HG03571 (cell line): Measurements from ENCODE around the gene KCNAB2.

Experiments
- ATAC-seq: cut with Tn5 transposase; IDR thresholded peaks from one replicate; pipeline ENCODE4 v1.9.1; 2021; ENCODE audit not compliant: unreplicated experiment

Gene KCNAB2

DNA sequence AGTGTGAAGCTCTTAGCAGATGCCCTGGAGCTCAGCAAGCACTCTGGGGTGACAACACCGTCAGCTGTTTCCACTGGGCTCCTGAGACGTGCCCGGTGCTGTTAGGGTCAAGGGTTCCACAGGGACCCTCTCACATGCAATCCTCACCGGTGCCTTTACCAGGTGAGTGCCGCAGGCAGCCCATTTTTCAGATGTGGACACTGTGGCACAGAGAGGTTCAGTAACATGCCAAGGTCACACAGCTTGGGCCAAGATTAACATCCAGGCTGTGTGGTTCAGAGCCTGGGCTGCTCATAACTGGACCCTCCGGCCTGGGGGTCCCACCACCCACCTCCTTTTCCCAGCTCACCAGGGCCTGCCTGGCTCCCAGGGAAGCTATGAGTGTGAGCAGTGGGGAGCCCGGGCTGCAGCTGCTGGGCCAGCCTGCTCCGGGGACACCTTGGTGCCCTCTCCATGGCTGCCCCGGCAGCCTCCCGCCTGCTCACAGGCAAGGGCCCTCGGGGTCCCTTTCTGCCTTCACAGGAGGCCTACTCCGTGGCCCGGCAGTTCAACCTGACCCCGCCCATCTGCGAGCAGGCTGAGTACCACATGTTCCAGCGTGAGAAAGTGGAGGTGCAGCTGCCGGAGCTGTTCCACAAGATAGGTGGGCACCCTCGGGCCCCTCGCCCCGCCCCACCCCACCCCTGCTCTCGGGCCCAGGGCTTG lies 49.3 kb downstream of the KCNAB2 start:
- no peak for ATAC-seq

DNA sequence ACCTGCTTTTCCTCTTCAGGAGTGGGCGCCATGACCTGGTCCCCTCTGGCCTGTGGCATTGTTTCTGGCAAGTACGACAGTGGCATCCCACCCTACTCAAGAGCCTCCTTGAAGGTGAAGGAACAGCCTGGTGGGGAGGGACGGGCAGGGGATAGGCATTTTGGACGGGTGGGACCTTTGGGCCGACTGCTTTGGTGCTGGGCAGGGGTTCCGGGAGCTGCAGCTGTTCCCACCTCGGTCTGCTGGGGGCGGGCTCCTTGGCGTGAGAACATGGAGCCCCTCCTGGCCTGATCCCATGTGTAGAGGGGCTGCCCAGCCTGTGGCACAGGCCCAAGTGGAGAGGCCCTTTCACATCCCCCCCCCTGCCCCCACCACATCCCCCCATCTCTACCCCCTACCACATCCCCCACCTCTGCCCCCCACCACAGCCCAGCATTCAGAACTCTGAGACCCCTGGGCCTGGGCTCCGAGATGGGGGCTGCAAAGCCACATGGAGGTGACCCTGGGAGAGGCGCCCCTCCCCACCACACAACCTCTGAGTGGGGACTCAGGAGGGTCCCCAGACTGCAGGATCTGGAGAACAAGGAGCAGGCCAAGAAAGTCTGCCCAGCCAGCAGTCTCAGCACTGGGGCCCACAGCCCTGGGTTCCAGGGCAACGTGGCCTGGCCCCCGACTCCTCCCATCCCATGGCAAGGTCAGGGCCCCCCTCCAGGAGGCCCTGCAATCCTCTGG lies 50.0 kb downstream of the KCNAB2 start:
- ATAC-seq = no peak

DNA sequence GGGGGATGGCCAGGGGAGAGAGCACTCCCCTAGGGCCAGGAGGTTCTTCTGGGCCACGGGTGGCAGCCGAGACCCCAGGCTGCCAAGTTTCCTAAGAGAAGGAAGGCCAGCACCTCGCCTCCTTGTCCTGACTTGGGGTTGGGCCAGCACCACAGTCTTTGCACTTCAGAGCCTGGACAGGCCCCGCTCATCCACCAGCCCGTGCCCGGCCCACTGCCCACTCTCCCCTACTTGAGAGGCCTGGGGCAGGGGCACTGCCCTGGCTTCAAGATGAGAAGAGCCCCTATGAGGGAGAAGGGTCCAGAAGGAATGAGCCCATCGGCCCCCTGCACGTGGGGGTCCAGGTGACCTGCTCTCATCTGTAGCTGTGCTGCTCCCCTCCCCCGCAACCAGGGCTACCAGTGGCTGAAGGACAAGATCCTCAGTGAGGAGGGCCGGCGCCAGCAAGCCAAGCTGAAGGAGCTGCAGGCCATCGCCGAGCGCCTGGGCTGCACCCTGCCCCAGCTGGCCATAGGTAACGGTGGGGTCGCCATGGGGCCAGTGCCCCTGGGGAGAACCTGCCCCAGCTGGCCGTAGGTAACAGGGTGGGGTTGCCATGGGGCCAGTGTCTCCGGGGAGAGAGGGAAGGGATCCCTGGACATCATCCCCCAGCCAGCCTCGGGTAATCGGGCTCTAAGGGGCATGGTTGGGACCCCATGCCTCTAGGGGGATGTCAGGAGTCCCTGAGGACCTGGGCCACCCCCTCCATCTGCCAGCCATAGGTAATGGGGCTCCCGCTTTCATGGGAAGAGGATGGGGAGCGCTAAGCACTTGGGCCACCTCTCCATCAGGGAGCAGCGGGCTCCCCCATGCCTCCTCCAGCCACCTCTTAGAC lies 50.8 kb downstream of the KCNAB2 start:
- no peak for ATAC-seq

DNA sequence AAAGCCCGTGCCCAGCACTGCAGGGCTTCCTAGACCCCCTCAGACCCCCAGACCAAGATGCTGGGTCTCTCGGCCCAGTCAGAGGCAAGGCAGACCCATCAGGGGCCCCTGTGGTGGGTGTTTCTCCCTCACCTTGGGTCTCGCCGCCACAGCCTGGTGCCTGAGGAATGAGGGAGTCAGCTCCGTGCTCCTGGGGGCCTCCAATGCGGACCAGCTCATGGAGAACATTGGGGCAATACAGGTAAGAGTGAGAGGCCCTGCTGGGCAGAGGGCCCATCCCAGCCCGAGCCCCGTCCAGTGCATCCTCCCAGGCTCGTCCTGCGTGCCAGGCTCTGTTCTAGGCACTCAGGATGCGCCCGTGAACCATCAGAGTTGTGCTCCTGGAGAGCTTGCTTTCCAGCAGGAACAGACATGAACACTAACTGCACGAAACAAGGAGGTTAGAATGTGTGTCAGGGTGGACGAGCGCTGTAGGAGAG lies 51.5 kb downstream of the KCNAB2 start:
- no peak for ATAC-seq

DNA sequence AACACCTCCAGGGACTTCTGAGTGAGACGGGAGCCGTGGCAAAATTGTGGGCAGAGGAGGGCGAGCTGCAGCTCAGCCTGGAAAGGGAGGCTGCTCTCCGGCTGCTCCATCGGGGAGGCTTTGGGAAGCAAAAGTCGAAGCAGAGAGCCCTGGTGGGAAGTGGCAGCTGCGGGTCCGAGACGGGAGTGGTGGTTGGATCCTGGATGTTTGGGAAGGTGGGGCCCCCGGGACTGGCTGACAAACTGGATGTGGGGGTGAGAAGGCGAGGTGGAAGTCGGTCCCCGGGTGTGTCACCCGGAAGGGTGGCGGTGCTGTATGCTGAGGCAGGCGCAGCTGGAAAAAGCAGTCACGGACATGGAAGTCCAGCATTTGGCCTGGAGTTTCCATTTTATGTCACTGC lies 52.1 kb downstream of the KCNAB2 start:
- no peak for ATAC-seq

DNA sequence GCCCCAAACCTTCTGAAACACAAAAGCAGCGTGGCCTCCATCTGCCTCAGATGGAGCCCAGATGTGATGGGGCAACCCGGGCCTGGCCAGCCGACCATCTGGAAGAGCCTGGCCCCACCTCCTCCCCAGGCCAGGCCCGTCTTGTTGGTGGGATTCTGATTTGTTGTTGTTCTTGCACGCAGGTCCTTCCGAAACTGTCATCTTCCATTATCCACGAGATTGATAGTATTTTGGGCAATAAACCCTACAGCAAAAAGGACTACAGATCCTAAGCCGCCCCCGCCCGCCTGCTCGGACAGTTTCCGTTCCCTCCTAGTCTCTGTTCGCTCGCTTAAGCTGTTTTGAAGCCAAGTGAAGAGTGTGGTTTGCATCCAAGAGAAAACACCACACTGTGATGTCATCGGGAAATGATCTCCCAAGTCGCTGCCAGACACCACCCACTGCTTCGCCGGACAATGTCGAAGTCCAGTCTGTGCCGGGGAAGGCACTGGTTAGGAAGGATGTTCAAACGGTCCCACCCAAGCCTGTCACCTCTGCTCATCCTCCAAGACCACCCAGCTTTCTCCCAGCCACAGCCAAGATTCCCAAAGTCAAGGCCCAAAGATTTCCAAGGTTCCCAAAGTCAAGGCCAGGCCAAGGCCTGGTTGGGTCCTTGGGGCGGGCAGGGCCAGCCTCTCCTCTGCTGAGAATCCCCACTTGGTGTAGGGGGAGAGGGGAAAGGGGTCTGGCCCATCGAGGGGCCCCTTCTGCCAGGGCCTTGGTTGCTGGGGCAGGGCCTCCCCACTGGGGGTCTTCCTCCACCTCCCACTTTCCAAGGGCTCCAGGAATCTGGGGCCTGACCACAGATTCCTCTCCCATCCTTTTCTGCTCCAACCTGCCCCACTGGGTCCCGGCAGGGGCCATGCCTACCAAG lies 52.9 kb downstream of the KCNAB2 start:
- no peak for ATAC-seq

DNA sequence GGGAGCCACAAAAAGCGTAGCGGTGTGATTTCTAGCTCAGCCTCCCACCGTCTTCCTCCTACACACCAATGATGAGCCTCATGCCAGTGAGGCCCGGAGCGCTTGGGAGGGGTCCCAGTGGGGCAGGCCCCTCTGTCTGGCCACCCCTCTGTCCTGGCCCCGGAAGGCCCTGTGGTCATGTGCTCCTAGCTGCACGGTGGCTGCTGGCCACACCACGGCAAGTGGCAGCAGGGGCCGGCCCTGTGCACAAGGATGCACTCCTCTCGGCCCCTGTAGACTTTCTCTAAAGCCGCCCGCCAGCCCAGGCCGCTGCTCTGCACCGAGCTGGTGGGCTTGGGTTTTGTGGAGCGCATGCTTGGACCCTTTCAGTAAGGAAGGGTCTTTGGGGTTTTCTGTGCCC lies 53.6 kb downstream of the KCNAB2 start:
- no peak for ATAC-seq

DNA sequence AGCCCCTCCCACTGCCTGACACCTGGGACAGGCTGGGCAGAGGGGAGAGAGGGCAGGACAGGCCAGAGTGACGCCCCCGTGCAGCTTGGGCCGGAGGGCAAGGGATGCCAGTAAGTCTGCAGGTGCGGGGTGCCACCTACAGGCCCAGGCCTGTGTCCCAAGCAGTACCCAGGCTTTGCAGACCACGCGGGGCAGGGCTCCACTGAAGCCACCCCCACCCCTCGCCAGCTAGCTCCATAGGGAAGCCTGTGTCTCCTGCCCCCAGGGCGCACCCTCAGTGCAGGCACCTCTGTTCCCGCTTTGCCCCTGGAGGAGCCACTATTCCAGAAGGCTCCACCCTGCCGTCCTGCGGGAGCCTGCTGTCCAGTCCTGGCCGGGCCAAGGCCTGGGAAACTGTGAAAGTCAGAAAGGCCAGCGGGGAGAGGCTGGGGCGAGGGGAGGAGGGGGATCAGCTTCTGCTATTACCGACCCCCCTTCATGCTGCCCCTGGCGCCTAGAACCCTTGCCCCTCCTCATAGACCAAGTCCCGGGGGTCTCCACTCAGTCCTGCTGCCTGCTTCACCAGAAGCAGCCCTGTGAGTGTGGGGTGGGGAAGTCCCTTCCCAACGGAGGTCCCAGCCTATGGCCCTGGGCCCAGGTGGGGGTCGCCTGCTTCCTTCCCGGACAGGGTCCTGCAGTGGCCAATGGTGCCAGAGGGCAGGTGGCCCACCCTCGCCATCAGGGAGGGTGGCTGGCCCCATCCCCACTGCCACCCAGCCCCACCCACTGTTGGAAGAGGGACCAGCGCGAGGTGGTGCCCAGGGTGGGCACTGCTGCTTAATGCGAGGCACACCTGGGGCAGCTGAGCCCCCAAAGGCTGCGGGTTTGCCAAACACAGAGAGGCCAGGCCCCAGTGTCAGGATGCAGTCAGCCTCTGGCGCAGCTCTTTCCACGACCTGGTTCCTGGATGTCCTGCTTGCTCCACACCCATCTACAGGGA lies 54.4 kb downstream of the KCNAB2 start:
- no peak for ATAC-seq

DNA sequence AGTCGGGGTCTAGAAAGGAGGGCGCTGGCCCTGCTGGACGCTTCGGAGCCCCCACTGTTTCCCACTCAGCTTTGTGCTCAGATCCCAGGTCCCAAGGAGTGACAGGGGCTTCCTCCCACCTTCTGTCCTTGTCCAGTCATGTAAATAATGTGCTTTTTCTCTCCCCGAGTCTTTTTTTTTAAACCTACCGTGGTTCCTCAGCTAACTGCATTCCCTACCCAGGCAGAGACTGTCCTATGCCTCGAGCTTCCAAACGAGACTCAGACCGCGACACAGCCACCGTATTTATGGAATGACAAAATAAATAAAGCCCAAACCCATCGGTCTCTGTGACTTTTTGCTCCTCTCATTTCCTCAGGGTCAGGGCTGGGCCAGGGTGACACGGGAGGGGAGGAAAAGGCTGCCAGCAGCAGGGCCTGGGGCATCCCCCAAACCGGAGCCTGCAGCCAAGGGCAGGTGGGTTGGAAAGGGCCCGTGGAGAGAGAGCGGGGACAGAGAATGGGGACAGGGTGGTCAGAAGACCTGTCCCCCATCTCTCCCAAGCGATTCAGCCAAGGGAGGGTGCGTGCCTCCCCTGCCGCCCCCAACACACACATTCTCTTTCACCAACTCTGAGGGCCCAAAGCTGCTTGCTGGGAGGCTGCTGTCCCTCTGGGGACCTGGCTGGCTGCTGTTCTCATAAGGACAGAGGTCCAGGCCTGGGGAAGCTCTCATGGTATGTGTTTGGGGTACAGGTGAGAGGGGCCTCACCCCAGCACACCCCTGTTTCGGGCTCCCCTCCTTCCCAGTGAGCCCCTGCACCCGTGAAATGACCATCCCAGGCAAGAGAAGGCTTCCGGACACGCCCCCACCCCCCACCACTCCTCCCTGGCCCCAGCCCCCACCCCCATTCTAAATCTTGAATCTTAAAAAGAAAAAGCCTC lies 55.4 kb downstream of the KCNAB2 start:
- no peak for ATAC-seq

DNA sequence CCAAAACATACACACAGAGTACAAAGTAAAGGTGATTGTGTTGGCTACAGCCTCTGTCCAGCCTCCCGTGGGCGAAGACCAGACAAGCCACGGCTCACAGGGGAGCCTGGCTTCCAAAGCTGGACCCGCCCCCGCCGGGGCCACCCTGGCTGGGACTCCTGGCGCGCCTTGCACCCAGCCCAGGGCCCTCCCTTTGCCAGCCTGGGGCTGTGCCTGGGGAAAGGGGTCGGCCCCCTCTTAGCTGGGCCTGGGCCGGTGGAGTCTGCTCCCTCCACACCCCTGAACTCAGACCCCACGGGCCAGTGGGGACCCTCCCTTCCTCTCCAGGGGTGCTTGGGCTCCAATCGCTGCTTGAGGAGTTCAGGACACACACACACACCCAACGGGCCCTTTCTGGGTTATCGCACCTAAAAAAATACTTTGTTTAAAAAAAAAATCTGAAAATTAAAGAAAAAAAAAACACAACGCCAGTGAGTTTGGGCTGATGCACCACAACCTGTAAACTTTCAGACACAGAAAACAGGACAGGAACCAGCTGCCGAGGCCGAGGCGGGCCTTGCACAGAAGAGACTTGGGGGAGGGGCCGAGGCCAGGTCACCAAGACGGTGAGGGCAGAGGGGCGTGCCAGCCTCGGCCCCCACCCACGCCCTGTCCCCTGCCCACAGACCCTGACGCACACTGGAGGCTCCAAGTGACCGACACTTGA lies 56.3 kb downstream of the KCNAB2 start:
- ATAC-seq = no peak

DNA sequence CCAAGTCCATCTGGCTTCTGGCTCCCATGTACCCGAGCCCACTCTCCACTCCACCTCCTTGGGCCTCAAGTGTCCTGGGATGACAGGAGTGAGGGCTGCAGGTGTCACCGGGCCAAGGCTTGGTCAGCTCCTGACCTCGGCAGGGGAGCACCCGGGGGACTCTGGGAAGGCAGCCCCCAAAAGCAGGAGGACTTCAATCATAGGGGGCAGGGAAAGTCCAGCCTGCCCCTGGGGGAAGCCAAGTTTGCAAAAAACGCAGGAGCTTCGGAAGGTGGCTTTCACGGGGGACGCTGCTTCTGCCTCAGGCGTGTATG lies 56.8 kb downstream of the KCNAB2 start:
- no peak for ATAC-seq

DNA sequence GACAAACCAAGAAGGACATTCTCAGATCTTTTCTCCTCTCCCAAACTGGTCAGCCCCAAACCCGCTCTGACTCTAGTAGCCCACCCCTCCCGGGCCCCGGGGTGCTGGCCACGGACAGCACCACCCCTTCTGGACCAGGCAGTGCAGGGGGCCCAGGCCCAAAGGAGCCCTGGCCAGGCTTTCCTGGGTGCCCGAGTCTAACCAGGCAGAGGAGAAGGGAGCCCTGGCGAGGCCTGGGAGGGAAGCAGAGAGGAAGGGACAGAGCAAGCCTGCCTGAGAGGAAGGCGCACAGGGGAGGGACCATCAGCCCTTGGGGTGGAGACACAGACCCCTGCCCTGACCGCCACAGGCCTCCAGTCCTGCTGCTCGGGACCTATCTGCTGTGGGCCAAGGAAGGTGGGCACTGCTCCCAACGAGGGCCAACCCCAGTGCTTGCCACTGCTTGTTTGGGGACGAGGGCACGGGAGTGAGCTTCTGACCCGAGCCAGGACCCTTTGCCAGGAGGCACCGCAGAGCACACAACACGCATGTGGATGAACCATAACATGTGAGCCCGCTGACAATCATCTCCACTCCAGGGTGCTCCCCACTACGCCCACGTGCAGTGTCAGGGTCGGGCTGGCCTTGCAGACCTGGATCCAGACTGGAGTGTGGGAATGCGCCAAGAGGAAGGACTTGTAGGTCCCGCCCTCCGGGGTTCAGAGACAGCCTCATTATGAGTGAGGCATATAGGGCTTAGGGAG lies 57.6 kb downstream of the KCNAB2 start:
- ATAC-seq = no peak

DNA sequence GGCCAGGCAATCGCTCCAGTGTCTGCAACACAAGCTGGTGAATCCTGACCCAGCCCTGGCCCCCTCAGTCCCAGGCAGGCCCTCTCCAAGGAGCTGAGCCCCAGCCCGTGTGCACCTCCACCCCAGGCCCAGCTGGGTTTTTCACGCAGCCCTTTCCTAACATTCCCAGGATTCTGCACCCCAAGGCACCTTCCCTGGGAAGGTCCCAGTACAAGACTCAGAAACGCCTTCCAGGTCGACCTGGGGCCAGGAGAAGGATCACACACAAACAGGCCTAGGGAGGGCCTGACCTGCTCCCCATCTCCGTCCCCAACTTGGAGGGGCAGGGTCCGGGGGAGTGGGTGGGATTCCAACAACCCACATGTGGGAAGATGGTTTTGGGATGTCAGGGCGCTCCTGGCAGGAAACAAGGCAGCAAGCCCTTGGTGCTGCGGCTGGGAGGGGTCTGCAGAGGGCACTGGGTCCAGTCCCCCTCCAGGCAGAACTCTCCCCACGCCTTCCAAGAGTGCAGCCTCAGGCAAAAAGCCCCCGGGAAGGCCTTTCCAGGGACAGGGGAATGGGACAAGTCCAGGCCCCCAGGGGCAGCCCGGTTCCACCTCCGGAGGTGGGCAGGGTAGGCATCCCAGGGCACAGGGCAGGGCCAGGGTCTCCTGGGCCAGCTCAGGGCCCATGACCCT lies 58.3 kb downstream of the KCNAB2 start:
- no peak for ATAC-seq

DNA sequence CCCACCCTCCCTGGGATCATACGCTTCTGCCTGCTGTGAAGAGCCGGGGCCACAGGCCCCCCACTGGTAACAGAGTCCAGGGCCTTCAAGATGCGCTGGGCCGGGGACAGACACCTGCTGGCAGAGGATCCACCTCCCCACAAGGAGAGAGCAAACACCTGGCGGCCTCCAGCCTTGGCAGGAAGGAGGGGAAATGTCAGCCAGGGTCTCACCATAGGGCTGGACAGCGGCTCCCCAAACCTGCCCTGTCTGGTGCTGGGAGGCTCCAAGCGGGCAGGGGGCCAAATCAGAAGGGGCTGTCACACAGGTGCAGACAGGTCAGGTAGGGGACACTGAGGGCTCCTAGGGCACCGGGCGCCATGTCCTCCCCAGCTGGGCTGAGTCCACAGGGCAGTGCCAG lies 58.9 kb downstream of the KCNAB2 start:
- no peak for ATAC-seq

DNA sequence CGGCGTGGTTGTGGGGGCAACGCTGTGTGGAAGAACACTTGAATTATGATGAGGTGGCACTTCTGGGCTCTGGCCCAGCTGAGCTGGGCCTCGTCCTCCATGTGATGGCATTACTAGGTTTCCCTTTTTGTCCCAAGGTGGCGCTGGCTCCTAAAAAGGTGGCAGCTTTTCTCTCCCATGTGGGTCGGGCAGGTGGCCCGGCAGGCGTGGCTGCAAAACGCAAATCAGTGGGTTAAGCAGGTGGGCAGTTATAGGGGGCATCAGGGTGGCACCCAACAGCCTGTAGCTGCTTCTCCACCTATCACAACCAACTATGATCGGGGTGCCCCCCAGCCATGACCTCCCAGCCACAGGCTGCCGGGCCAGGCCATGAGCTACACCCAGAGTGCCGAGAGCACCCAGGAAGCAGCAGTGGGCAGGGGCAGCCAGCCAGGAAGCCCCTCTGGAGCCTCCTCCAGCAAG lies 59.6 kb downstream of the KCNAB2 start:
- no peak for ATAC-seq

DNA sequence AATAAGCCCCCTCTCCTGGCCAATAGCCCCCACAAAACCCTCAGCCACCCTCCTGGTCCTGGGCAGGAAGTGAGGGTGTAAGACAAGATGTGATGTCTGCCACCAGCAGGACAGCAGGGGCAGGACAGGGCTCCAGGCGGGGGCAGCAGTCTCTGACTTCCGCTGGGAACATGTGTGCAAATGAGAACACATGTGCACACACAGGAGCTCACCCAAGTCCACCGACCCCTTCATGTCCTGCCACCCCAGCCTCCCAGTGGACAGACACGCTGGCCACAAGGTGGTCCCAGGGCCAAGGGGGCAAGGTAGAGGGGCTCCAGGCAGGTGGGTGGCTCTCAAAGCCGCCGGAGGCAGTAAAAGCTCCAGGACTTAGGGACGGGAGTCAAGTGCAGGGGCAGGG lies 60.1 kb downstream of the KCNAB2 start:
- ATAC-seq = no peak

DNA sequence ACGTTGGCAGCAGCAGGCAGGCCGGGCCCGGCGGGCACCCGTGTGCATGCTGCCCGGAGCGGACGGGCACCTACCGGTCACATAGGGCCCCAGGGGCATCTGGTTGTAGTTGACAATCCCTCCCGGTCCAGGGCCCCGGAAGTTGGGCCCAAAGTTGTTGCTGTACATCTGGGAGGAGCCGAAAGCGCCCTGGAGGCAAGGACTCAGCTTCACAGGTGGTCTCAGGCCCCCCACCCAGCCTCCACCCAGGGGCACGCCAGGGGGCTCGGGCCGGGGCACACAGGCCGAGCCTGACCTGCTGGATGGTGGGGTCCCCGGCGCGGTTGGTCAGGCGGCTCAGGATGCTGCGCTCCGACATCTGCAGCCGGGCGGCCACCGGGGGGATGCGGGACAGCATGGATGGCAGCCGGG lies 60.6 kb downstream of the KCNAB2 start:
- no peak for ATAC-seq
